Epithelial cell of proximal tubule (primary cell): ENCODE measurements around the gene AKR1C3. TPM values are rescaled to one million over a fixed set of nuclear protein-coding genes. Genes with fewer than 3 reads are reported as not detected.
A peak's percentile ranks its signal among the peaks of the same experiment; 100 is the strongest.
"Not testable (repeated sequence)": the region's sequence is repeated elsewhere in the genome, so short reads cannot be mapped to it uniquely, and the experiment has no call there.

Experiments
- DNase-seq: peaks from one replicate; pipeline ENCODE4 v3.0.0-alpha.2; 2011; ENCODE audit warnings: low read depth
- H3K4me3 ChIP-seq: 2 replicates; pipeline ENCODE4 v1.5.1; 2011; ENCODE audit warnings: low read depth, mild to moderate bottlenecking, low read length
- CTCF ChIP-seq: conservative IDR thresholded peaks from 2 replicates; pipeline ENCODE4 v1.5.1; 2012; ENCODE audit warnings: low read depth, mild to moderate bottlenecking, low read length
- total RNA-seq: library from RNA; depleted of rRNA; stranded (reverse); fragments of >200 nt; gene quantifications from 2 replicates; pipeline ENCODE4 v1.2.3, GENCODE V29; 2015

AKR1C3 gene
- 2.1 and 2.2 TPM in 2 replicates for total RNA-seq

- peak within 1 kb of the TSS; percentile 64 for H3K4me3 ChIP-seq
- TF ChIP-seq CTCF: peak; percentile 73
- peak; percentile 64 for DNase-seq
Measured at GRCh38 chr10:5094265-5095205, at the start of gene AKR1C3. Gene AKR1C3, plus strand, starts transcription at chr10:5094414. Its CDS starts 31 bp downstream, at chr10:5094445.

GRCh38 chr10:5045095-5045494 is 49.1 kb upstream of the AKR1C3 start:
- no peak overlapping the region for H3K4me3 ChIP-seq
- no peak for TF ChIP-seq CTCF

GRCh38 chr10:5046410-5046809 is 47.8 kb upstream of the AKR1C3 start:
- no peak for TF ChIP-seq CTCF
- H3K4me3 ChIP-seq: no peak overlapping the region
- DNase-seq: no peak

More at GRCh38 chr10:5045095-5045494, 49.1 kb upstream of the AKR1C3 start:
- DNase-seq: no peak

- DNase-seq: peak; percentile 69
- not testable (repeated sequence) for H3K4me3 ChIP-seq
Measured at GRCh38 chr10:5047055-5047454, 47.2 kb upstream of the AKR1C3 start.

GRCh38 chr10:5047912-5048628 is 46.1 kb upstream of the AKR1C3 start:
- no peak for TF ChIP-seq CTCF
- DNase-seq: no peak
- no peak overlapping the region for H3K4me3 ChIP-seq

GRCh38 chr10:5052951-5053500 is 41.2 kb upstream of the AKR1C3 start:
- H3K4me3 ChIP-seq, DNase-seq: not testable (repeated sequence)

- not testable (repeated sequence) for H3K4me3 ChIP-seq, DNase-seq
Measured at GRCh38 chr10:5054831-5055230, 39.4 kb upstream of the AKR1C3 start.

- not testable (repeated sequence) for DNase-seq, H3K4me3 ChIP-seq
Measured at GRCh38 chr10:5059267-5059666, 34.9 kb upstream of the AKR1C3 start.

GRCh38 chr10:5060791-5061190 is 33.4 kb upstream of the AKR1C3 start:
- H3K4me3 ChIP-seq, DNase-seq: not testable (repeated sequence)
